ENCODE results near the gene RNLS.

DNA sequence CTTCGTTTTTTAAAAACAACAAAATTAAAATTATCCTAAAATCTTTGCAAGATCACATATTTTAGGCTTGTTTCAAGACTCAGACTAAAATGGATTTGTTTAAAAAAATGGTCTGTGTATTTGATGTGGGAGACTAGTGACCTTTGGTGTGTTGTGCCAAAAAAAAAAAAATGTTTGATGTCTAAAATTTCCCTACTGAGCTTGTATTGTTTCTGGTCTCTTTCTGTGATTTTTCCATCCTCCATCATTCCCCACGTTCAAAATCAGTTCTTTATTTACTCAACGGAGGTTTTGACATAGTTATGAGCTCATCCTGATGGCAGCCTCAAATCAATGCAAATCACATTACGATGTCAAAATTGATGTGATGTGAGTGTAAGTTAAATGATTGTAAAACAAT lies 326.2 kb downstream of the RNLS start:
- TF ChIP-seq POLR2A (IDR thresholded peaks at IDR 0.05; ENCODE audit: low read depth, low read length) (no peak), POLR2AphosphoS5 (IDR thresholded peaks at IDR 0.05; ENCODE audit: low read depth, low read length) (no peak), TAF1 (IDR thresholded peaks at IDR 0.05; ENCODE audit: borderline replicate concordance, low read depth, low read length) (no peak)
